CD4-positive, alpha-beta T cell (primary cell): Measurements from ENCODE around the gene EPG5. TPM values are rescaled to one million over a fixed set of nuclear protein-coding genes. Genes with fewer than 3 reads are reported as not detected.

Experiments used
- ATAC-seq: fragments of 200-7000 bp; cut with Tn5 transposase; one replicate; pipeline ENCODE4 v1.10.0; 2022; ENCODE audit warnings: mild to moderate bottlenecking; ENCODE audit not compliant: poor library complexity
- CTCF ChIA-PET: fragments of 350-600 bp; sonication (Branson Sonifier 250); formaldehyde crosslinking; loops from one replicate; lab custom pipeline; 2021; ENCODE audit warnings: antibody characterized with exemption, inconsistent platforms; lab: Charles Lee
- POLR2A ChIA-PET: fragments of 350-600 bp; sonication (Branson Sonifier 250); formaldehyde crosslinking; loops from one replicate; lab custom pipeline; 2021; ENCODE audit warnings: antibody characterized with exemption, inconsistent platforms; lab: Charles Lee
- DNase-seq, 14 experiments: peaks; one replicate each; pipeline ENCODE4 v3.0.0-alpha.2; 2013 to 2020; ENCODE audit warnings: mixed read lengths in 2 of 14
- H3K27ac ChIP-seq, 2 donors: one replicate each; pipeline versions ENCODE4 v1.5.1 to v1.7.0; 2013; ENCODE audit warnings: low read length in 2 of 2, low read depth in 1 of 2, mild to moderate bottlenecking in 1 of 2
- H3K27me3 ChIP-seq, 2 experiments: 1 replicate in 1 of 2; 2 replicates in 1 of 2; pipeline versions ENCODE4 v1.6.1 to v1.7.0; 2013; ENCODE audit warnings: low read length in 2 of 2, control low read depth in 1 of 2, mild to moderate bottlenecking in 1 of 2, moderate library complexity in 1 of 2; ENCODE audit not compliant: insufficient read depth in 2 of 2, control insufficient read depth in 1 of 2
- H3K36me3 ChIP-seq: one replicate; pipeline ENCODE4 v1.6.1; 2013; ENCODE audit warnings: low read length, control low read depth; ENCODE audit not compliant: insufficient read depth
- H3K4me1 ChIP-seq: one replicate; pipeline ENCODE4 v1.6.1; 2013; ENCODE audit warnings: low read length, control low read depth; ENCODE audit not compliant: insufficient read depth
- H3K4me3 ChIP-seq: one replicate; pipeline ENCODE4 v1.5.1; 2013; ENCODE audit warnings: mild to moderate bottlenecking, low read length, moderate library complexity
- H3K9me3 ChIP-seq, 2 experiments: 1 replicate in 1 of 2; 2 replicates in 1 of 2; pipeline versions ENCODE4 v1.6.1 to v1.7.0; 2013; ENCODE audit warnings: low read length in 2 of 2, mild to moderate bottlenecking in 2 of 2, control low read depth in 1 of 2, moderate library complexity in 1 of 2; ENCODE audit not compliant: control insufficient read depth in 1 of 2, insufficient read depth in 1 of 2
- H3K27ac Mint-ChIP-seq: one replicate; pipeline ENCODE4 v1.8.0; 2020; ENCODE audit warnings: mixed read lengths
- H3K27me3 Mint-ChIP-seq: one replicate; pipeline ENCODE4 v1.8.0; 2021; ENCODE audit warnings: mixed read lengths
- H3K36me3 Mint-ChIP-seq: one replicate; pipeline ENCODE4 v1.8.0; 2021; ENCODE audit warnings: low read depth, mixed read lengths
- H3K4me1 Mint-ChIP-seq: one replicate; pipeline ENCODE4 v1.8.0; 2021; ENCODE audit warnings: low read depth, mixed read lengths
- H3K4me3 Mint-ChIP-seq: one replicate; pipeline ENCODE4 v1.8.0; 2020; ENCODE audit warnings: mild to moderate bottlenecking, mixed read lengths
- H3K9me3 Mint-ChIP-seq: one replicate; pipeline ENCODE4 v1.8.0; 2020; ENCODE audit warnings: mixed read lengths
- CTCF ChIP-seq: fragments of 200-600 bp; IDR thresholded peaks from one replicate; pipeline ENCODE4 v1.8.0; 2022; ENCODE audit warnings: antibody characterized with exemption, mild to moderate bottlenecking
- intact Hi-C, 2 experiments: fragments of 100-400 bp; cut with DNase I in 1 of 2; cut with micrococcal nuclease in 1 of 2; formaldehyde crosslinking; loops; one replicate each; pipeline versions ENCODE4 v1.15.1 to v1.9.0; 2023 to 2025; cut with DNase I, micrococcal nuclease
- total RNA-seq, 174 experiments: library from RNA in 2 of 174; stranded (reverse) in 2 of 174; gene quantifications; one replicate each; pipeline ENCODE4 v1.2.3 and lab custom pipeline; 2021 to 2026

Gene EPG5
- total RNA-seq, 2 experiments from 2014 or later, result 25.3 to 26.9 TPM

- CTCF ChIA-PET, result no interaction called here
- no peak overlapping the region for H3K4me3 Mint-ChIP-seq
- intact Hi-C loops, result no loop called here
These were observed 122.2 kb downstream of the EPG5 start for GRCh38 chr18:45844938-45845337.

DNA sequence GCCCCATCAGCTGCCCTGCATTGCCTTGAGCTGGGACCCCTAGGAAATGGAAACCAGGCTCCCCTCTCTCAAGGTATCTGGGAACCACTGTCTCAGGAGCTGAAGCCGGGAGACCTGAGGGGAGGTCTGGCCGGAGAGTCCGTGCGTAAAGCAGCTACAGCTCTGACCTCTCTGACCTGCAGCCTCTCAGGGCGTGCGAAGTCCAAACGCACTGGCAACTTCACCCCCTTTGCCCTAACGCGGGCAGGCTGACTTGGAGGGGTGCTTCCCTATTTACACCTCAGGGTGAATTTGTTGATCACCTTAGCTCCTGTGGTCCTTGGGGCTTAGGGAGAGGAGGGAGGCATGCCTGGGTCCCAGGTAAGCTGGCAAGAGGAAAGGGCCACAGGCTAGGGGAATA, 124.1 kb downstream of the EPG5 start:
- H3K4me1 Mint-ChIP-seq, result peaks cover 16% of the 10 kb centered on the region
- ChIA-PET CTCF (no interaction called here), POLR2A (no interaction called here)
- Histone ChIP-seq H3K27ac (no peak overlapping the region), H3K36me3 (no peaks in the 10 kb centered on the region), H3K4me3 (no peak overlapping the region), H3K4me1 (peaks cover 14% of the 10 kb centered on the region), H3K9me3 (no peaks in the 10 kb centered on the region), H3K27me3 (peaks cover 10 to 14% of the 10 kb centered on the region in 2 experiments)
- no peak overlapping the region for H3K27ac Mint-ChIP-seq
- H3K36me3 Mint-ChIP-seq, result peaks cover 2% of the 10 kb centered on the region
- H3K4me3 Mint-ChIP-seq, result no peak overlapping the region
- intact Hi-C loops, result no loop called here
- DNase-seq, result no peak
- H3K9me3 Mint-ChIP-seq, result no peaks in the 10 kb centered on the region
- H3K27me3 Mint-ChIP-seq, result peaks cover 27% of the 10 kb centered on the region
- TF ChIP-seq CTCF, result no peak
- ATAC-seq, result no peak

More at GRCh38 chr18:45844938-45845337, 122.2 kb downstream of the EPG5 start:
- H3K27ac Mint-ChIP-seq, result no peak overlapping the region
- Histone ChIP-seq H3K27ac (no peak overlapping the region), H3K36me3 (peaks cover 7% of the 10 kb centered on the region), H3K4me3 (no peak overlapping the region), H3K27me3 (no peaks in the 10 kb centered on the region), H3K4me1 (no peaks in the 10 kb centered on the region), H3K9me3 (no peaks in the 10 kb centered on the region)
- peaks cover 5% of the 10 kb centered on the region for H3K4me1 Mint-ChIP-seq
- H3K27me3 Mint-ChIP-seq, result peaks cover 10% of the 10 kb centered on the region
- no peak for TF ChIP-seq CTCF
- peaks cover 15% of the 10 kb centered on the region for H3K36me3 Mint-ChIP-seq
- H3K9me3 Mint-ChIP-seq, result no peaks in the 10 kb centered on the region
- DNase-seq (no peak), ATAC-seq (no peak)
- POLR2A ChIA-PET, result no interaction called here

DNA sequence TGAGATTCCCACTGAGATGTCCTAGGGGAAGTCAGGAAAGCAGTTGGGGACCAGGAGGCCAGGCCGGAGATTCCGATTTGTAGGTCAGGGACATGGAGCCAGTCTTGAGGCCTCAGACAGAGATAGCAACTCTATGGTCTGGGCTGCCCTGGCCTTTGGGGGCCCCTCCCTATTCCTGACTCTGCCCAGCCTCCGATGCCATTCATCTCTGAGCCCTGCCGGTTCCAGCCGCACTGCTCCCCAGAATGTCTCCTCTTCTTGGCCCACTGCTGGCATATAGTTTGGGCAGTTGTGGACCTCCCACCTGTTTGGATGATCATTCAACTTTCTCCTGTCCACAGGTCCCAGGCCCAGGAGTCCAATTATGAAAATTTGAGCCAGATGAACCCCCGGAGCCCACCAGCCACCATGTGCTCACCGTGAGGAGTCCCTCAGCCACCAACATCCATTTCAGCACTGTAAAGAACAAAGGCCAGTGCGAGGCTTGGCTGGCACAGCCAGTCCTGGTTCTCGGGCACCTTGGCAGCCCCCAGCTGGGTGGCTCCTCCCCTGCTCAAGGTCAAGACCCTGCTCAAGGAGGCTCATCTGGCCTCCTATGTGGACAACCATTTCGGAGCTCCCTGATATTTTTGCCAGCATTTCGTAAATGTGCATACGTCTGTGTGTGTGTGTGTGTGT, 125.2 kb downstream of the EPG5 start:
- no peaks in the 10 kb centered on the region for H3K36me3 ChIP-seq
- no peak overlapping the region for H3K27ac Mint-ChIP-seq
- no peaks in the 10 kb centered on the region for H3K9me3 Mint-ChIP-seq
- no peaks in the 10 kb centered on the region for H3K36me3 Mint-ChIP-seq
- H3K4me3 ChIP-seq, result no peak overlapping the region
- ChIA-PET CTCF (no interaction called here), POLR2A (no interaction called here)
- no peak overlapping the region for H3K4me3 Mint-ChIP-seq
- no peak overlapping the region for H3K27ac ChIP-seq
- no peak for TF ChIP-seq CTCF
- intact Hi-C loops, result no loop called here
- DNase-seq, result no peak
- no peak for ATAC-seq
- peaks cover 18% of the 10 kb centered on the region for H3K4me1 Mint-ChIP-seq
- peaks cover 31% of the 10 kb centered on the region for H3K27me3 Mint-ChIP-seq
- peaks cover 19 to 21% of the 10 kb centered on the region in 2 experiments for H3K27me3 ChIP-seq
- H3K9me3 ChIP-seq, result no peaks in the 10 kb centered on the region
- peaks cover 22% of the 10 kb centered on the region for H3K4me1 ChIP-seq
